Nephron (organoid): ENCODE data around the gene PGBD4.
"Not testable (repeated sequence)": the region's sequence is repeated elsewhere in the genome, so short reads cannot be mapped to it uniquely, and the experiment has no call there.

Source experiments
- H3K27ac Mint-ChIP-seq, 3 experiments: 2 replicates each; pipeline ENCODE4 v1.8.0; 2020; ENCODE audit warnings: mixed read lengths in 3 of 3, mild to moderate bottlenecking in 2 of 3, moderate library complexity in 1 of 3
- H3K27me3 Mint-ChIP-seq: 2 replicates; pipeline ENCODE4 v1.8.0; 2021; ENCODE audit warnings: low read depth, mild to moderate bottlenecking, moderate library complexity, mixed read lengths
- H3K36me3 Mint-ChIP-seq: 2 replicates; pipeline ENCODE4 v1.8.0; 2020; ENCODE audit warnings: low read depth, mixed read lengths
- H3K4me1 Mint-ChIP-seq: 2 replicates; pipeline ENCODE4 v1.8.0; 2020; ENCODE audit warnings: mixed read lengths
- H3K4me3 Mint-ChIP-seq, 3 experiments: 2 replicates each; pipeline ENCODE4 v1.8.0; 2020; ENCODE audit warnings: mild to moderate bottlenecking in 3 of 3, mixed read lengths in 3 of 3, moderate library complexity in 2 of 3
- H3K9me3 Mint-ChIP-seq: 2 replicates; pipeline ENCODE4 v1.8.0; 2020; ENCODE audit warnings: mixed read lengths
- TF ChIP-seq, protein P1 (sequence below), 3 experiments: fragments of 200-600 bp; sonication (generic); IDR thresholded peaks; one replicate each; pipeline ENCODE4 v1.5.0; 2021; ENCODE audit warnings: antibody characterized with exemption in 3 of 3; ENCODE audit not compliant: unreplicated experiment in 3 of 3

PGBD4 gene

GRCh38 chr15:34114739-34115138, 12.9 kb downstream of the PGBD4 start:
- no peaks in the 10 kb centered on the region for H3K36me3 Mint-ChIP-seq
- no peak overlapping the region for H3K27ac Mint-ChIP-seq
- peaks cover 17% of the 10 kb centered on the region for H3K4me1 Mint-ChIP-seq

GRCh38 chr15:34116620-34117019, 14.7 kb downstream of the PGBD4 start:
- H3K4me1 Mint-ChIP-seq = peaks cover 11% of the 10 kb centered on the region
- H3K36me3 Mint-ChIP-seq = no peaks in the 10 kb centered on the region
- H3K4me3 Mint-ChIP-seq = no peak overlapping the region
- TF ChIP-seq, protein P1, sequence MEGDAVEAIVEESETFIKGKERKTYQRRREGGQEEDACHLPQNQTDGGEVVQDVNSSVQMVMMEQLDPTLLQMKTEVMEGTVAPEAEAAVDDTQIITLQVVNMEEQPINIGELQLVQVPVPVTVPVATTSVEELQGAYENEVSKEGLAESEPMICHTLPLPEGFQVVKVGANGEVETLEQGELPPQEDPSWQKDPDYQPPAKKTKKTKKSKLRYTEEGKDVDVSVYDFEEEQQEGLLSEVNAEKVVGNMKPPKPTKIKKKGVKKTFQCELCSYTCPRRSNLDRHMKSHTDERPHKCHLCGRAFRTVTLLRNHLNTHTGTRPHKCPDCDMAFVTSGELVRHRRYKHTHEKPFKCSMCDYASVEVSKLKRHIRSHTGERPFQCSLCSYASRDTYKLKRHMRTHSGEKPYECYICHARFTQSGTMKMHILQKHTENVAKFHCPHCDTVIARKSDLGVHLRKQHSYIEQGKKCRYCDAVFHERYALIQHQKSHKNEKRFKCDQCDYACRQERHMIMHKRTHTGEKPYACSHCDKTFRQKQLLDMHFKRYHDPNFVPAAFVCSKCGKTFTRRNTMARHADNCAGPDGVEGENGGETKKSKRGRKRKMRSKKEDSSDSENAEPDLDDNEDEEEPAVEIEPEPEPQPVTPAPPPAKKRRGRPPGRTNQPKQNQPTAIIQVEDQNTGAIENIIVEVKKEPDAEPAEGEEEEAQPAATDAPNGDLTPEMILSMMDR (IDR thresholded peaks at IDR 0.05; ENCODE audit: unreplicated experiment in 3 of 3) = no peak
- no peaks in the 10 kb centered on the region for H3K9me3 Mint-ChIP-seq
- no peak overlapping the region for H3K27ac Mint-ChIP-seq
- H3K27me3 Mint-ChIP-seq = peaks cover 4% of the 10 kb centered on the region

More at GRCh38 chr15:34114739-34115138, 12.9 kb downstream of the PGBD4 start:
- peaks cover 4% of the 10 kb centered on the region for H3K27me3 Mint-ChIP-seq
- H3K9me3 Mint-ChIP-seq = no peaks in the 10 kb centered on the region
- TF ChIP-seq, protein P1 (IDR thresholded peaks at IDR 0.05; ENCODE audit: unreplicated experiment in 3 of 3) = no peak
- no peak overlapping the region for H3K4me3 Mint-ChIP-seq

- TF ChIP-seq, protein P1 (IDR thresholded peaks at IDR 0.05; ENCODE audit: unreplicated experiment in 3 of 3) = no peak
- peak overlapping the region in 2 of 3 experiments; percentile 54 to 61 for H3K27ac Mint-ChIP-seq
- H3K36me3 Mint-ChIP-seq = no peaks in the 10 kb centered on the region
- H3K9me3 Mint-ChIP-seq = no peaks in the 10 kb centered on the region
- no peak overlapping the region for H3K4me3 Mint-ChIP-seq
- H3K27me3 Mint-ChIP-seq = peaks cover 4% of the 10 kb centered on the region
- H3K4me1 Mint-ChIP-seq = peaks cover 31% of the 10 kb centered on the region
Observed at GRCh38 chr15:34119291-34119690, 17.4 kb downstream of the PGBD4 start.

GRCh38 chr15:34120420-34120819, 18.5 kb downstream of the PGBD4 start:
- not testable (repeated sequence) for H3K4me3 Mint-ChIP-seq
- peak overlapping the region in 1 of 3 experiments; percentile 2 for H3K27ac Mint-ChIP-seq
- H3K4me1 Mint-ChIP-seq = peaks cover 42% of the 10 kb centered on the region

GRCh38 chr15:34121786-34122185, 19.9 kb downstream of the PGBD4 start:
- peaks cover 54% of the 10 kb centered on the region for H3K4me1 Mint-ChIP-seq
- H3K4me3 Mint-ChIP-seq, H3K9me3 Mint-ChIP-seq, H3K36me3 Mint-ChIP-seq, H3K27me3 Mint-ChIP-seq: not testable (repeated sequence)
- H3K27ac Mint-ChIP-seq = peak overlapping the region in 1 of 3 experiments; percentile 7

More at GRCh38 chr15:34120420-34120819, 18.5 kb downstream of the PGBD4 start:
- H3K9me3 Mint-ChIP-seq, H3K36me3 Mint-ChIP-seq, H3K27me3 Mint-ChIP-seq: not testable (repeated sequence)

- no peak overlapping the region for H3K4me3 Mint-ChIP-seq
Observed at GRCh38 chr15:34122771-34123183, 20.9 kb downstream of the PGBD4 start.

GRCh38 chr15:34124651-34125050, 22.8 kb downstream of the PGBD4 start:
- H3K4me3 Mint-ChIP-seq = peak overlapping the region in 1 of 3 experiments; percentile 20
- H3K27ac Mint-ChIP-seq = peak overlapping the region; percentile 64 to 82 (median 78)
- TF ChIP-seq, protein P1 (IDR thresholded peaks at IDR 0.05; ENCODE audit: unreplicated experiment in 3 of 3) = no peak
- no peaks in the 10 kb centered on the region for H3K36me3 Mint-ChIP-seq
- H3K9me3 Mint-ChIP-seq = no peaks in the 10 kb centered on the region
- H3K4me1 Mint-ChIP-seq = peaks cover 46% of the 10 kb centered on the region
- H3K27me3 Mint-ChIP-seq = no peaks in the 10 kb centered on the region

More at GRCh38 chr15:34122771-34123183, 20.9 kb downstream of the PGBD4 start:
- Mint-ChIP-seq H3K27me3 (no peaks in the 10 kb centered on the region), H3K27ac (peak overlapping the region in 2 of 3 experiments; percentile 10 to 29), H3K36me3 (no peaks in the 10 kb centered on the region), H3K4me1 (peaks cover 49% of the 10 kb centered on the region), H3K9me3 (no peaks in the 10 kb centered on the region)
- TF ChIP-seq, protein P1 (IDR thresholded peaks at IDR 0.05; ENCODE audit: unreplicated experiment in 3 of 3) = no peak
